NOMO-1 treated with dmso at 0.1 percent for 144 hours (cell line): ENCODE results near the gene CAMK4.
"Not testable (repeated sequence)": the region's sequence is repeated elsewhere in the genome, so short reads cannot be mapped to it uniquely, and the experiment has no call there.

Experiments
- DNase-seq: peaks from one replicate; lab custom pipeline; 2025; ENCODE audit not compliant: unreplicated experiment; lab: John Stamatoyannopoulos, UW

CAMK4 gene

GRCh38 chr5:111377306-111377705 lies 153.1 kb downstream of the CAMK4 start:
- no peak for DNase-seq

- no peak for DNase-seq
Observed at GRCh38 chr5:111379391-111379816, 155.2 kb downstream of the CAMK4 start.

- DNase-seq, result no peak
Observed at GRCh38 chr5:111383288-111383970, 159.2 kb downstream of the CAMK4 start.

- DNase-seq, result no peak
Observed at GRCh38 chr5:111384220-111384619, 160.0 kb downstream of the CAMK4 start.

GRCh38 chr5:111385051-111385450 lies 160.9 kb downstream of the CAMK4 start:
- no peak for DNase-seq

GRCh38 chr5:111385970-111386831 lies 162.0 kb downstream of the CAMK4 start:
- no peak for DNase-seq

- DNase-seq, result no peak
Observed at GRCh38 chr5:111386832-111387162, 162.6 kb downstream of the CAMK4 start.

GRCh38 chr5:111387361-111387760 lies 163.2 kb downstream of the CAMK4 start:
- DNase-seq, result no peak

- DNase-seq, result no peak
Observed at GRCh38 chr5:111389390-111390082, 165.4 kb downstream of the CAMK4 start.

- no peak for DNase-seq
Observed at GRCh38 chr5:111392181-111392580, 168.0 kb downstream of the CAMK4 start.

- DNase-seq, result no peak
Observed at GRCh38 chr5:111394586-111394985, 170.4 kb downstream of the CAMK4 start.

GRCh38 chr5:111398013-111398412 lies 173.8 kb downstream of the CAMK4 start:
- DNase-seq, result no peak

- DNase-seq, result no peak
Observed at GRCh38 chr5:111399113-111399512, 174.9 kb downstream of the CAMK4 start.

GRCh38 chr5:111401906-111402305 lies 177.7 kb downstream of the CAMK4 start:
- no peak for DNase-seq

GRCh38 chr5:111404270-111404769 lies 180.1 kb downstream of the CAMK4 start:
- DNase-seq, result no peak

GRCh38 chr5:111407562-111407961 lies 183.4 kb downstream of the CAMK4 start:
- DNase-seq, result no peak

GRCh38 chr5:111408817-111409216 lies 184.6 kb downstream of the CAMK4 start:
- no peak for DNase-seq

- not testable (repeated sequence) for DNase-seq
Observed at GRCh38 chr5:111409266-111409665, 185.1 kb downstream of the CAMK4 start.

GRCh38 chr5:111410067-111410466 lies 185.9 kb downstream of the CAMK4 start:
- not testable (repeated sequence) for DNase-seq

GRCh38 chr5:111411301-111411700 lies 187.1 kb downstream of the CAMK4 start:
- no peak for DNase-seq

- DNase-seq, result no peak
Observed at GRCh38 chr5:111412593-111412992, 188.4 kb downstream of the CAMK4 start.

GRCh38 chr5:111415053-111415452 lies 190.9 kb downstream of the CAMK4 start:
- DNase-seq, result no peak
